PC-3 (cell line): ENCODE measurements around the gene C8A. TPM values are rescaled to one million over a fixed set of nuclear protein-coding genes. Genes with fewer than 3 reads are reported as not detected.

Experiments
- ATAC-seq: fragments of 200-7000 bp; cut with Tn5 transposase; 2 replicates; pipeline ENCODE4 v1.9.1; 2020; ENCODE audit warnings: mild to moderate bottlenecking, moderate library complexity
- BruUV-seq: library from RNA; stranded (reverse); fragments of 400-500 nt; replicated peaks from 2 replicates; lab custom pipeline; 2021; lab: Mats Ljungman, UMichigan
- CTCF ChIA-PET: fragments of 300-600 bp; sonication (Branson Sonifier 250); formaldehyde crosslinking; loops from one replicate; lab custom pipeline; 2022; ENCODE audit warnings: antibody characterized with exemption; lab: Charles Lee
- POLR2A ChIA-PET: fragments of 300-600 bp; sonication (Branson Sonifier 250); formaldehyde crosslinking; loops from one replicate; lab custom pipeline; 2022; ENCODE audit warnings: antibody characterized with exemption; ENCODE audit not compliant: unreplicated experiment; lab: Charles Lee
- DNase-seq: peaks from one replicate; pipeline ENCODE4 v3.0.0-alpha.2; 2015
- H2AFZ ChIP-seq: fragments of 300-600 bp; sonication (generic); 2 replicates; pipeline ENCODE4 v1.6.0; 2016; ENCODE audit warnings: antibody characterized with exemption, low read length
- H3F3A ChIP-seq: fragments of 300-600 bp; sonication (generic); one replicate; pipeline ENCODE4 v1.6.0; 2017; ENCODE audit warnings: antibody characterized with exemption, low read length, control low read depth, mild to moderate bottlenecking; ENCODE audit not compliant: unreplicated experiment
- H3K27ac ChIP-seq: fragments of 300-600 bp; sonication (generic); 2 replicates; pipeline ENCODE4 v1.5.1; 2016; ENCODE audit warnings: mild to moderate bottlenecking, low read length
- H3K27me3 ChIP-seq: fragments of 300-600 bp; sonication (generic); 2 replicates; pipeline ENCODE4 v1.6.1; 2016; ENCODE audit warnings: low read length, mixed read lengths
- H3K36me3 ChIP-seq: fragments of 300-600 bp; sonication (generic); 2 replicates; pipeline ENCODE4 v1.6.1; 2016; ENCODE audit warnings: low read depth, mixed run types, low read length, mixed read lengths
- H3K4me1 ChIP-seq: fragments of 300-600 bp; sonication (generic); 2 replicates; pipeline ENCODE4 v1.5.1; 2016; ENCODE audit warnings: low read length; ENCODE audit not compliant: insufficient read depth
- H3K4me2 ChIP-seq: fragments of 300-600 bp; sonication (generic); 2 replicates; pipeline ENCODE4 v1.6.0; 2016; ENCODE audit warnings: low read length
- H3K4me3 ChIP-seq: fragments of 300-600 bp; sonication (generic); 2 replicates; pipeline ENCODE4 v1.5.1; 2016; ENCODE audit warnings: mild to moderate bottlenecking, low read length, mixed read lengths
- H3K79me2 ChIP-seq: fragments of 300-600 bp; sonication (generic); 2 replicates; pipeline ENCODE4 v1.6.1; 2017; ENCODE audit warnings: low read length, mixed read lengths
- H3K9ac ChIP-seq: fragments of 300-600 bp; sonication (generic); 2 replicates; pipeline ENCODE4 v1.6.0; 2016; ENCODE audit warnings: mild to moderate bottlenecking, low read length
- H3K9me2 ChIP-seq: fragments of 300-600 bp; sonication (generic); replicated peaks from 2 replicates; pipeline ENCODE4 v1.6.1; 2016; ENCODE audit warnings: mixed run types, low read length, mixed read lengths
- H3K9me3 ChIP-seq: fragments of 300-600 bp; sonication (generic); 2 replicates; pipeline ENCODE4 v1.6.1; 2016; ENCODE audit warnings: low read length, mixed read lengths
- H4K20me1 ChIP-seq: fragments of 300-600 bp; sonication (generic); 2 replicates; pipeline ENCODE4 v1.6.1; 2016; ENCODE audit warnings: low read length, mixed read lengths
- EZH2 ChIP-seq: fragments of 300-600 bp; sonication (generic); IDR thresholded peaks from one replicate; pipeline ENCODE4 v1.6.1; 2017; ENCODE audit warnings: antibody characterized with exemption, mild to moderate bottlenecking, low read length; ENCODE audit not compliant: unreplicated experiment
- EZH2phosphoT487 ChIP-seq: fragments of 300-600 bp; sonication (generic); IDR thresholded peaks from 2 replicates; pipeline ENCODE4 v1.6.1; 2018; ENCODE audit warnings: mild to moderate bottlenecking, antibody characterized with exemption, low read length, borderline replicate concordance
- intact Hi-C: fragments of 100-400 bp; cut with micrococcal nuclease; formaldehyde crosslinking; loops from 2 replicates; pipeline ENCODE4 v1.9.0; 2023
- total RNA-seq: library from RNA; depleted of rRNA; stranded (reverse); fragments of >200 nt; gene quantifications from 2 replicates; pipeline ENCODE4 v1.2.3, GENCODE V29; 2014
- TF ChIP-seq, protein P1 (sequence below): fragments of 300-600 bp; sonication (generic); conservative IDR thresholded peaks from 2 replicates; pipeline ENCODE4 v1.5.1; 2017; ENCODE audit warnings: antibody characterized with exemption, low read depth, mild to moderate bottlenecking, low read length

Gene C8A
- total RNA-seq, 1 experiment from 2014 or later: not detected

DNA sequence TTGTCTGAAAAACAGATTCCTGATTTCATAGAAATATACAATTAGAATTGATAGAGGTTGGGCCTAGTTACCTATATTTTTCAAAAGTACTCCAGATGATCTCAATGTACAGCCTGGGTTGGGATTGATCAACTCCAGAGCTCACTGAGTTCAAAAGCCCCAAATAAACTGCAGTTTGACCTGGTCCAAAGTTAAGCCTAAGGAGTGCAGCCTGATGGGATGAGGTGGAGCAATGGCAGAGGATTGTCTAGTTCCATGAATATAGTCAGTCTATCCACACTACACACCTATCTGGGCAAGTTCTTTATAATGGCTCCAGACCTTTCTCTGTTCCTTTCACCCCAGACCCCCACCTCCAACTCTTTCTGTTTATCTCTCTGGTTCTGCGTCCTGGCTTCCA is 49.2 kb downstream of the C8A start:
- Histone ChIP-seq H3K36me3 (no peaks in the 10 kb centered on the region), H3K27me3 (peaks cover 17% of the 10 kb centered on the region), H3K4me3 (no peak overlapping the region), H4K20me1 (no peaks in the 10 kb centered on the region), H3K9ac (no peak overlapping the region), H3K9me2 (no peaks in the 10 kb centered on the region), H2AFZ (no peak overlapping the region), H3K4me1 (no peaks in the 10 kb centered on the region), H3F3A (no peaks in the 10 kb centered on the region), H3K9me3 (no peaks in the 10 kb centered on the region), H3K4me2 (no peak overlapping the region), H3K79me2 (no peaks in the 10 kb centered on the region), H3K27ac (no peak overlapping the region)
- no TSS peak for BruUV-seq
- ATAC-seq: no peak
- TF ChIP-seq EZH2phosphoT487 (no peak), EZH2 (no peak)
- TF ChIP-seq, protein P1, sequence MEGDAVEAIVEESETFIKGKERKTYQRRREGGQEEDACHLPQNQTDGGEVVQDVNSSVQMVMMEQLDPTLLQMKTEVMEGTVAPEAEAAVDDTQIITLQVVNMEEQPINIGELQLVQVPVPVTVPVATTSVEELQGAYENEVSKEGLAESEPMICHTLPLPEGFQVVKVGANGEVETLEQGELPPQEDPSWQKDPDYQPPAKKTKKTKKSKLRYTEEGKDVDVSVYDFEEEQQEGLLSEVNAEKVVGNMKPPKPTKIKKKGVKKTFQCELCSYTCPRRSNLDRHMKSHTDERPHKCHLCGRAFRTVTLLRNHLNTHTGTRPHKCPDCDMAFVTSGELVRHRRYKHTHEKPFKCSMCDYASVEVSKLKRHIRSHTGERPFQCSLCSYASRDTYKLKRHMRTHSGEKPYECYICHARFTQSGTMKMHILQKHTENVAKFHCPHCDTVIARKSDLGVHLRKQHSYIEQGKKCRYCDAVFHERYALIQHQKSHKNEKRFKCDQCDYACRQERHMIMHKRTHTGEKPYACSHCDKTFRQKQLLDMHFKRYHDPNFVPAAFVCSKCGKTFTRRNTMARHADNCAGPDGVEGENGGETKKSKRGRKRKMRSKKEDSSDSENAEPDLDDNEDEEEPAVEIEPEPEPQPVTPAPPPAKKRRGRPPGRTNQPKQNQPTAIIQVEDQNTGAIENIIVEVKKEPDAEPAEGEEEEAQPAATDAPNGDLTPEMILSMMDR: no peak
- ChIA-PET POLR2A (no interaction called here), CTCF (no interaction called here)
- DNase-seq: no peak
- intact Hi-C loops: no loop called here

- H3F3A ChIP-seq: no peaks in the 10 kb centered on the region
- intact Hi-C loops: no loop called here
- POLR2A ChIA-PET: no interaction called here
- H3K4me3 ChIP-seq: no peak overlapping the region
- ATAC-seq (no peak), DNase-seq (no peak)
- no peaks in the 10 kb centered on the region for H3K9me3 ChIP-seq
- H4K20me1 ChIP-seq: no peaks in the 10 kb centered on the region
- TF ChIP-seq, protein P1: no peak
- CTCF ChIA-PET: no interaction called here
- no peak overlapping the region for H3K27ac ChIP-seq
- H3K4me2 ChIP-seq: no peak overlapping the region
- H3K4me1 ChIP-seq: no peaks in the 10 kb centered on the region
- no TSS peak for BruUV-seq
- H3K36me3 ChIP-seq: no peaks in the 10 kb centered on the region
- H3K27me3 ChIP-seq: peaks cover 17% of the 10 kb centered on the region
- no peak overlapping the region for H3K9ac ChIP-seq
- no peaks in the 10 kb centered on the region for H3K9me2 ChIP-seq
- H3K79me2 ChIP-seq: no peaks in the 10 kb centered on the region
- H2AFZ ChIP-seq: no peak overlapping the region
Measured at GRCh38 chr1:56904663-56905397, 50.2 kb downstream of the C8A start.

DNA sequence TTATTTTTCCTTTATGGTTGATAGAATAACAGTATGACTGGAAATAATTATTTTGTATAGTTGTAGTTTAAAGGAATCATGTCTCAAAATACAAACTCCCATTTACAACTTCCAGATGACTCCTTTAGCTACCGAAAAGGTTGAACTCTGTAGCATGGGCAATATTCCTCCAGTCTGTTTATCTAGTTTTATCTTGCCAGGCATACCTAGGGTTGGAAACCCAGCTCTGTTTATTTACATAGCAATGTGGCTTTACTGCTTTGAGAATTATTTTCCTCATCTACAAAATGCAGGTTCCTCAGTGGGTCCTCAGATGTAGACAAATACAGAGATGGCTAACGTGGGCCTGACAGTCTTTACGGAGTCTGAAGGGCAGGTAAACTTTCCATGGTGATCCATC is 51.1 kb downstream of the C8A start:
- POLR2A ChIA-PET: no interaction called here
- no peaks in the 10 kb centered on the region for H4K20me1 ChIP-seq
- CTCF ChIA-PET: no interaction called here
- no peak overlapping the region for H3K4me3 ChIP-seq
- H3K4me1 ChIP-seq: no peaks in the 10 kb centered on the region; the same call in 1 of the 2 replicates
- H3K4me2 ChIP-seq: no peak overlapping the region
- no peaks in the 10 kb centered on the region for H3K9me2 ChIP-seq
- H3F3A ChIP-seq: no peaks in the 10 kb centered on the region
- no peaks in the 10 kb centered on the region for H3K9me3 ChIP-seq
- peaks cover 17% of the 10 kb centered on the region for H3K27me3 ChIP-seq
- DNase-seq: no peak
- intact Hi-C loops: no loop called here
- no peaks in the 10 kb centered on the region for H3K79me2 ChIP-seq
- TF ChIP-seq, protein P1: no peak
- TF ChIP-seq EZH2: no peak
- no peak for TF ChIP-seq EZH2phosphoT487
- no peak overlapping the region for H2AFZ ChIP-seq
- BruUV-seq: no TSS peak
- no peak for ATAC-seq
- no peak overlapping the region for H3K9ac ChIP-seq
- H3K36me3 ChIP-seq: no peaks in the 10 kb centered on the region
- H3K27ac ChIP-seq: no peak overlapping the region
